Measurements from ENCODE around the gene RHPN2.

- TF ChIP-seq CTCF (IDR thresholded peaks at IDR 0.05), result no peak
- TF ChIP-seq POLR2A (IDR thresholded peaks at IDR 0.05), result no peak
- no peak for TF ChIP-seq EP300 (IDR thresholded peaks at IDR 0.05; ENCODE audit: low read depth)
Measured at GRCh38 chr19:33050110-33050509, 14.6 kb downstream of the RHPN2 start.
